Measurements from ENCODE around the gene EMILIN2. TPM values are rescaled to one million over a fixed set of nuclear protein-coding genes. Genes with fewer than 3 reads are reported as not detected.
"Not testable (repeated sequence)": the region's sequence is repeated elsewhere in the genome, so short reads cannot be mapped to it uniquely, and the experiment has no call there.

Gene EMILIN2
- polyA plus RNA-seq, 1 donor, result 22.4 TPM

- DNase-seq (ENCODE audit: low read depth), result no peak
Measured at GRCh38 chr18:2845172-2845571, 1.6 kb upstream of the EMILIN2 start.

- no peak for DNase-seq (ENCODE audit: low read depth)
Measured at GRCh38 chr18:2847317-2848246, 776 bp downstream of the EMILIN2 start.

GRCh38 chr18:2848247-2849246 lies 1.7 kb downstream of the EMILIN2 start:
- DNase-seq (ENCODE audit: low read depth), result no peak

GRCh38 chr18:2850816-2851215 lies 4.0 kb downstream of the EMILIN2 start:
- DNase-seq (ENCODE audit: low read depth), result no peak

- DNase-seq (ENCODE audit: low read depth), result no peak
Measured at GRCh38 chr18:2851771-2852170, 5.0 kb downstream of the EMILIN2 start.

- not testable (repeated sequence) for DNase-seq (ENCODE audit: low read depth)
Measured at GRCh38 chr18:2852460-2852859, 5.7 kb downstream of the EMILIN2 start.

- no peak for DNase-seq (ENCODE audit: low read depth)
Measured at GRCh38 chr18:2853173-2853925, 6.5 kb downstream of the EMILIN2 start.

- no peak for DNase-seq (ENCODE audit: low read depth)
Measured at GRCh38 chr18:2853926-2854664, 7.3 kb downstream of the EMILIN2 start.

GRCh38 chr18:2854875-2855274 lies 8.1 kb downstream of the EMILIN2 start:
- no peak for DNase-seq (ENCODE audit: low read depth)

- DNase-seq (ENCODE audit: low read depth), result no peak
Measured at GRCh38 chr18:2855560-2856350, 8.9 kb downstream of the EMILIN2 start.

GRCh38 chr18:2856547-2857170 lies 9.9 kb downstream of the EMILIN2 start:
- no peak for DNase-seq (ENCODE audit: low read depth)

- DNase-seq (ENCODE audit: low read depth), result no peak
Measured at GRCh38 chr18:2857491-2858131, 10.8 kb downstream of the EMILIN2 start.

- DNase-seq (ENCODE audit: low read depth), result not testable (repeated sequence)
Measured at GRCh38 chr18:2860397-2860796, 13.6 kb downstream of the EMILIN2 start.

GRCh38 chr18:2863997-2864396 lies 17.2 kb downstream of the EMILIN2 start:
- not testable (repeated sequence) for DNase-seq (ENCODE audit: low read depth)

- not testable (repeated sequence) for DNase-seq (ENCODE audit: low read depth)
Measured at GRCh38 chr18:2866465-2866864, 19.7 kb downstream of the EMILIN2 start.

- DNase-seq (ENCODE audit: low read depth), result no peak
Measured at GRCh38 chr18:2869207-2869606, 22.4 kb downstream of the EMILIN2 start.

- DNase-seq (ENCODE audit: low read depth), result no peak
Measured at GRCh38 chr18:2871111-2871720, 24.4 kb downstream of the EMILIN2 start.

- no peak for DNase-seq (ENCODE audit: low read depth)
Measured at GRCh38 chr18:2872095-2872494, 25.3 kb downstream of the EMILIN2 start.

Data from forelimb muscle (tissue), 1 donor.